ENCODE data around the gene PERP.

Gene PERP

GRCh38 chr6:138107078-138107751 lies at the start of gene PERP (continued):
- 0 out of 2 replicates have a peak, but pooled peaks have one; percentile 25 for TF ChIP-seq HIC1 (tag by site-specific recombination; IDR thresholded peaks at IDR 0.05)
- peak; percentile 31 for TF ChIP-seq MYNN (tag by site-specific recombination; IDR thresholded peaks at IDR 0.05; ENCODE audit: borderline replicate concordance)
- 0 out of 2 replicates have a peak, but pooled peaks have one; percentile 37 for TF ChIP-seq ZNF513 (tag by site-specific recombination; IDR thresholded peaks at IDR 0.05)
- TF ChIP-seq ZNF354C (tag by site-specific recombination; IDR thresholded peaks at IDR 0.05; ENCODE audit: borderline replicate concordance, low read depth): no peak
- no peak for TF ChIP-seq ZFP3 (tag by site-specific recombination; IDR thresholded peaks at IDR 0.05; ENCODE audit: low read depth)
- TF ChIP-seq ZNF518A (tag by site-specific recombination; conservative IDR thresholded peaks at IDR 0.05; ENCODE audit: low read depth): no peak
- peak; percentile 76 for TF ChIP-seq ZNF280D (tag by site-specific recombination; IDR thresholded peaks at IDR 0.05)

- H3K36me3 ChIP-seq (ENCODE audit: control insufficient read depth in 2 of 2, insufficient read depth in 1 of 2, low read length in 2 of 2): no peaks in the 10 kb centered on the region
- H3K9me3 ChIP-seq (ENCODE audit: control insufficient read depth, insufficient read depth, low read depth, low read length): no peaks in the 10 kb centered on the region
- H3K4me3 ChIP-seq (ENCODE audit: low read depth, low read length): no peak overlapping the region
- CTCF ChIA-PET: interaction anchor here (0.7 kb wide), 2 partner anchors 18 to 1185 kb away, joined by 3 to 4 read pairs; no protein-coding TSS in a partner anchor
- no peak overlapping the region for H3K27ac ChIP-seq (ENCODE audit: extremely low read depth, low read depth, low read length)
- H3K4me1 ChIP-seq (ENCODE audit: control insufficient read depth, insufficient read depth, low read length): no peaks in the 10 kb centered on the region
- POLR2A ChIA-PET: no interaction called here
- TF ChIP-seq OVOL3 (tag by site-specific recombination; IDR thresholded peaks at IDR 0.05) (no peak), SCRT2 (tag by site-specific recombination; IDR thresholded peaks at IDR 0.05) (no peak), ZNF335 (tag by site-specific recombination; conservative IDR thresholded peaks at IDR 0.05) (no peak), ZNF548 (tag by site-specific recombination; IDR thresholded peaks at IDR 0.05) (no peak), ZNF169 (tag by site-specific recombination; IDR thresholded peaks at IDR 0.05) (no peak), ZNF645 (tag by site-specific recombination; IDR thresholded peaks at IDR 0.05) (no peak), ZNF121 (tag by site-specific recombination; IDR thresholded peaks at IDR 0.05) (no peak), ZNF292 (tag by site-specific recombination; IDR thresholded peaks at IDR 0.05; ENCODE audit: borderline replicate concordance, low read depth) (no peak), ZNF843 (tag by site-specific recombination; IDR thresholded peaks at IDR 0.05) (no peak), GLIS1 (tag by site-specific recombination; IDR thresholded peaks at IDR 0.05) (no peak), ZBTB21 (tag by site-specific recombination; IDR thresholded peaks at IDR 0.05) (no peak), ZNF354C (tag by site-specific recombination; IDR thresholded peaks at IDR 0.05; ENCODE audit: borderline replicate concordance, low read depth) (no peak), ZBTB1 (tag by site-specific recombination; IDR thresholded peaks at IDR 0.05) (no peak)
Measured at GRCh38 chr6:138155443-138155842, 48.2 kb upstream of the PERP start.

Measured in HEK293 (cell line).